Epidermal melanocyte (primary cell): ENCODE data around the gene HCFC2.
A peak's percentile ranks its signal among the peaks of the same experiment; 100 is the strongest.

Experiments used
- DNase-seq: peaks from one replicate; pipeline ENCODE4 v3.0.0; 2011; ENCODE audit warnings: low spot score; ENCODE audit not compliant: insufficient read length

The HCFC2 gene

GRCh38 chr12:104056419-104056972, 7.8 kb upstream of the HCFC2 start:
- no peak for DNase-seq

GRCh38 chr12:104057771-104058197, 6.5 kb upstream of the HCFC2 start:
- DNase-seq, result no peak

GRCh38 chr12:104058802-104059201, 5.5 kb upstream of the HCFC2 start:
- no peak for DNase-seq

GRCh38 chr12:104059963-104060362, 4.4 kb upstream of the HCFC2 start:
- no peak for DNase-seq

GRCh38 chr12:104060791-104061190, 3.5 kb upstream of the HCFC2 start:
- DNase-seq, result no peak

GRCh38 chr12:104063712-104064030, 660 bp upstream of the HCFC2 start:
- DNase-seq, result no peak

GRCh38 chr12:104064842-104065427, 604 bp downstream of the HCFC2 start:
- no peak for DNase-seq

- no peak for DNase-seq
Observed at GRCh38 chr12:104072099-104072498, 7.8 kb downstream of the HCFC2 start.

GRCh38 chr12:104073699-104074098, 9.4 kb downstream of the HCFC2 start:
- DNase-seq, result no peak

GRCh38 chr12:104079024-104079423, 14.7 kb downstream of the HCFC2 start:
- DNase-seq, result no peak

GRCh38 chr12:104080764-104081163, 16.4 kb downstream of the HCFC2 start:
- DNase-seq, result no peak

GRCh38 chr12:104083769-104084475, 19.6 kb downstream of the HCFC2 start:
- no peak for DNase-seq

- DNase-seq, result no peak
Observed at GRCh38 chr12:104090685-104091084, 26.4 kb downstream of the HCFC2 start.

GRCh38 chr12:104091136-104091535, 26.8 kb downstream of the HCFC2 start:
- no peak for DNase-seq

GRCh38 chr12:104094284-104094683, 30.0 kb downstream of the HCFC2 start:
- no peak for DNase-seq

- DNase-seq, result no peak
Observed at GRCh38 chr12:104095289-104095688, 31.0 kb downstream of the HCFC2 start.

- no peak for DNase-seq
Observed at GRCh38 chr12:104097954-104098353, 33.6 kb downstream of the HCFC2 start.

- DNase-seq, result no peak
Observed at GRCh38 chr12:104105461-104105860, 41.1 kb downstream of the HCFC2 start.

GRCh38 chr12:104106965-104107364, 42.6 kb downstream of the HCFC2 start:
- DNase-seq, result no peak

- peak; percentile 65 for DNase-seq
Observed at GRCh38 chr12:104108755-104109445, 44.6 kb downstream of the HCFC2 start.

- no peak for DNase-seq
Observed at GRCh38 chr12:104109446-104110271, 45.3 kb downstream of the HCFC2 start.
